ENCODE data around the gene DAPL1. TPM values are rescaled to one million over a fixed set of nuclear protein-coding genes. Genes with fewer than 3 reads are reported as not detected.

DAPL1 gene
- total and polyA plus RNA-seq, 10 of the 15 experiments (the other 5 are each of a cell fraction or from before 2014, with no cell fraction given), result not detected

GRCh38 chr2:158830201-158830600 lies 35.1 kb downstream of the DAPL1 start:
- H2AFZ ChIP-seq (ENCODE audit: control insufficient read depth, low read depth, low read length), result no peak overlapping the region
- no peak overlapping the region for H3K4me2 ChIP-seq (ENCODE audit: control insufficient read depth, insufficient read depth)
- DNase-seq (ENCODE audit: low read depth, low spot score), result no peak
- BruUV-seq (replicated peaks), result no TSS peak
- intact Hi-C loops (cut with micrococcal nuclease; ENCODE audit: unreplicated experiment), result no loop called here
- no peak for TF ChIP-seq BRCA1 (IDR thresholded peaks at IDR 0.05; ENCODE audit: low read depth, low read length)
- TF ChIP-seq MEF2B (IDR thresholded peaks at IDR 0.05; ENCODE audit: partially characterized antibody, poor library complexity, severe bottlenecking), result no peak
- TF ChIP-seq SPI1 (IDR thresholded peaks at IDR 0.05; ENCODE audit: borderline replicate concordance, insufficient read depth, low read depth, low read length), result no peak
- H3K79me2 ChIP-seq (ENCODE audit: control insufficient read depth, insufficient read depth, low read length), result no peaks in the 10 kb centered on the region
- no peak overlapping the region for H3K4me3 ChIP-seq
- no peak for FAIRE-seq
- no peak overlapping the region for H3K27ac ChIP-seq (ENCODE audit: control insufficient read depth, insufficient read depth)
- ChIA-PET RAD21 (ENCODE audit: unreplicated experiment) (no interaction called here), CTCF (no interaction called here), POLR2A (no interaction called here), SMC1A (ENCODE audit: uncharacterized antibody, unreplicated experiment) (no interaction called here)
- H4K20me1 ChIP-seq (ENCODE audit: control insufficient read depth, insufficient read depth), result no peaks in the 10 kb centered on the region
- 46% methylated on average over 4 of the region's 4 CpGs for WGBS (ENCODE audit: insufficient coverage, insufficient replicate concordance, low lambda C conversion rate, missing lambda C conversion rate)
- no peaks in the 10 kb centered on the region for H3K36me3 ChIP-seq (ENCODE audit: control insufficient read depth in 2 of 2, insufficient read depth in 2 of 2, low read length in 1 of 2)
- H3K27me3 ChIP-seq (replicated peaks in 1 of 2; ENCODE audit: control insufficient read depth in 2 of 2, insufficient read depth in 2 of 2, low read length in 1 of 2), result no peaks in the 10 kb centered on the region; a peak in 1 of 4 replicates
- H3K4me1 ChIP-seq (ENCODE audit: control insufficient read depth, insufficient read depth, low read length), result no peaks in the 10 kb centered on the region
- no peak for ATAC-seq
- no peak overlapping the region for H3K9ac ChIP-seq (ENCODE audit: control insufficient read depth, insufficient read depth, low read length)
- no peaks in the 10 kb centered on the region for H3K9me3 ChIP-seq (replicated peaks; ENCODE audit: control insufficient read depth, insufficient read depth, low read length)
- in situ Hi-C loops (cut with MboI), result no loop called here

DNA sequence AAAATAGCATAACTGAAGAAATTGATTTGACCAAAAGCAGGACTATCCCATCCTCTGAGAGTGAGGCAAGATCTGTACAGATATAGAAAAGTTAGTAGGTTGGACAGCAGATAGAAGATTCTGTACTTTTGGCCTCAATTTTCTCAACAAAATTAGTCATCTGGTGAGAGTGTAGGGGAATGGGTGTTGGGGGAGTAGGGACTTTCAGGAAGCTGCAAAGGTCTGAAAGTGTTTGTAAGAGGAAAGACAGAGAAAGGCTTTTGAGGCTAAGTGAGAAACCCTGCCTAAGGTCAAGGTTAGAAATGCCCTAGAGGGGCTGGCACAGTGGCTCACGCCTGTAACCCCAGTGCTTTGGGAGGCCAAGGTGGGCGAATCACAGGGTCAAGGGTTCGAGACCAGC lies 40.3 kb downstream of the DAPL1 start:
- SMC1A ChIA-PET (ENCODE audit: uncharacterized antibody, unreplicated experiment), result no interaction called here
- DNase-seq (ENCODE audit: low read depth, low spot score), result no peak
- no peak overlapping the region for H3K27ac ChIP-seq (ENCODE audit: control insufficient read depth, insufficient read depth)
- POLR2A ChIA-PET, result no interaction called here
- no TSS peak for BruUV-seq (replicated peaks)
- in situ Hi-C loops (cut with MboI) (no loop called here), intact Hi-C loops (cut with micrococcal nuclease; ENCODE audit: unreplicated experiment) (no loop called here)
- H3K27me3 ChIP-seq (replicated peaks in 1 of 2; ENCODE audit: control insufficient read depth in 2 of 2, insufficient read depth in 2 of 2, low read length in 1 of 2), result no peaks in the 10 kb centered on the region
- H4K20me1 ChIP-seq (ENCODE audit: control insufficient read depth, insufficient read depth), result no peaks in the 10 kb centered on the region
- FAIRE-seq, result no peak
- CTCF ChIA-PET, result no interaction called here
- no peak overlapping the region for H3K9ac ChIP-seq (ENCODE audit: control insufficient read depth, insufficient read depth, low read length)
- 0% methylated on average over 3 of the region's 3 CpGs for WGBS (ENCODE audit: insufficient coverage, insufficient replicate concordance, low lambda C conversion rate, missing lambda C conversion rate)
- H3K79me2 ChIP-seq (ENCODE audit: control insufficient read depth, insufficient read depth, low read length), result no peaks in the 10 kb centered on the region
- H2AFZ ChIP-seq (ENCODE audit: control insufficient read depth, low read depth, low read length), result no peak overlapping the region
- RAD21 ChIA-PET (ENCODE audit: unreplicated experiment), result no interaction called here
- no peak for ATAC-seq
- no peak overlapping the region for H3K4me2 ChIP-seq (ENCODE audit: control insufficient read depth, insufficient read depth)
- H3K4me3 ChIP-seq, result no peak overlapping the region
- no peaks in the 10 kb centered on the region for H3K9me3 ChIP-seq (replicated peaks; ENCODE audit: control insufficient read depth, insufficient read depth, low read length)
- H3K36me3 ChIP-seq (ENCODE audit: control insufficient read depth in 2 of 2, insufficient read depth in 2 of 2, low read length in 1 of 2), result no peaks in the 10 kb centered on the region
- no peaks in the 10 kb centered on the region for H3K4me1 ChIP-seq (ENCODE audit: control insufficient read depth, insufficient read depth, low read length)
- TF ChIP-seq MLLT1 (IDR thresholded peaks at IDR 0.05) (no peak), LARP7 (IDR thresholded peaks at IDR 0.05) (no peak), ZBED1 (IDR thresholded peaks at IDR 0.05; ENCODE audit: borderline replicate concordance) (no peak), MAX (IDR thresholded peaks at IDR 0.05; ENCODE audit: low read depth, low read length) (no peak), RAD51 (IDR thresholded peaks at IDR 0.05) (no peak), HDAC2 (IDR thresholded peaks at IDR 0.05) (no peak), SUPT20H (IDR thresholded peaks at IDR 0.05; ENCODE audit: borderline replicate concordance, control insufficient read depth, low read depth, low read length) (no peak)
- TF ChIP-seq, protein P1, sequence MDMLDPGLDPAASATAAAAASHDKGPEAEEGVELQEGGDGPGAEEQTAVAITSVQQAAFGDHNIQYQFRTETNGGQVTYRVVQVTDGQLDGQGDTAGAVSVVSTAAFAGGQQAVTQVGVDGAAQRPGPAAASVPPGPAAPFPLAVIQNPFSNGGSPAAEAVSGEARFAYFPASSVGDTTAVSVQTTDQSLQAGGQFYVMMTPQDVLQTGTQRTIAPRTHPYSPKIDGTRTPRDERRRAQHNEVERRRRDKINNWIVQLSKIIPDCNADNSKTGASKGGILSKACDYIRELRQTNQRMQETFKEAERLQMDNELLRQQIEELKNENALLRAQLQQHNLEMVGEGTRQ (IDR thresholded peaks at IDR 0.05; ENCODE audit: borderline replicate concordance, low read depth, low read length), result no peak
- TF ChIP-seq, protein P2, sequence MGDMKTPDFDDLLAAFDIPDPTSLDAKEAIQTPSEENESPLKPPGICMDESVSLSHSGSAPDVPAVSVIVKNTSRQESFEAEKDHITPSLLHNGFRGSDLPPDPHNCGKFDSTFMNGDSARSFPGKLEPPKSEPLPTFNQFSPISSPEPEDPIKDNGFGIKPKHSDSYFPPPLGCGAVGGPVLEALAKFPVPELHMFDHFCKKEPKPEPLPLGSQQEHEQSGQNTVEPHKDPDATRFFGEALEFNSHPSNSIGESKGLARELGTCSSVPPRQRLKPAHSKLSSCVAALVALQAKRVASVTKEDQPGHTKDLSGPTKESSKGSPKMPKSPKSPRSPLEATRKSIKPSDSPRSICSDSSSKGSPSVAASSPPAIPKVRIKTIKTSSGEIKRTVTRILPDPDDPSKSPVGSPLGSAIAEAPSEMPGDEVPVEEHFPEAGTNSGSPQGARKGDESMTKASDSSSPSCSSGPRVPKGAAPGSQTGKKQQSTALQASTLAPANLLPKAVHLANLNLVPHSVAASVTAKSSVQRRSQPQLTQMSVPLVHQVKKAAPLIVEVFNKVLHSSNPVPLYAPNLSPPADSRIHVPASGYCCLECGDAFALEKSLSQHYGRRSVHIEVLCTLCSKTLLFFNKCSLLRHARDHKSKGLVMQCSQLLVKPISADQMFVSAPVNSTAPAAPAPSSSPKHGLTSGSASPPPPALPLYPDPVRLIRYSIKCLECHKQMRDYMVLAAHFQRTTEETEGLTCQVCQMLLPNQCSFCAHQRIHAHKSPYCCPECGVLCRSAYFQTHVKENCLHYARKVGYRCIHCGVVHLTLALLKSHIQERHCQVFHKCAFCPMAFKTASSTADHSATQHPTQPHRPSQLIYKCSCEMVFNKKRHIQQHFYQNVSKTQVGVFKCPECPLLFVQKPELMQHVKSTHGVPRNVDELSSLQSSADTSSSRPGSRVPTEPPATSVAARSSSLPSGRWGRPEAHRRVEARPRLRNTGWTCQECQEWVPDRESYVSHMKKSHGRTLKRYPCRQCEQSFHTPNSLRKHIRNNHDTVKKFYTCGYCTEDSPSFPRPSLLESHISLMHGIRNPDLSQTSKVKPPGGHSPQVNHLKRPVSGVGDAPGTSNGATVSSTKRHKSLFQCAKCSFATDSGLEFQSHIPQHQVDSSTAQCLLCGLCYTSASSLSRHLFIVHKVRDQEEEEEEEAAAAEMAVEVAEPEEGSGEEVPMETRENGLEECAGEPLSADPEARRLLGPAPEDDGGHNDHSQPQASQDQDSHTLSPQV (IDR thresholded peaks at IDR 0.05), result no peak

All from GM12878 (cell line).